ENCODE measurements around the gene CCNL1. TPM values are rescaled to one million over a fixed set of nuclear protein-coding genes. Genes with fewer than 3 reads are reported as not detected.

Gene CCNL1
- total RNA-seq, 6 donors from 2014 or later: 118 to 344 (median 246) TPM

DNA sequence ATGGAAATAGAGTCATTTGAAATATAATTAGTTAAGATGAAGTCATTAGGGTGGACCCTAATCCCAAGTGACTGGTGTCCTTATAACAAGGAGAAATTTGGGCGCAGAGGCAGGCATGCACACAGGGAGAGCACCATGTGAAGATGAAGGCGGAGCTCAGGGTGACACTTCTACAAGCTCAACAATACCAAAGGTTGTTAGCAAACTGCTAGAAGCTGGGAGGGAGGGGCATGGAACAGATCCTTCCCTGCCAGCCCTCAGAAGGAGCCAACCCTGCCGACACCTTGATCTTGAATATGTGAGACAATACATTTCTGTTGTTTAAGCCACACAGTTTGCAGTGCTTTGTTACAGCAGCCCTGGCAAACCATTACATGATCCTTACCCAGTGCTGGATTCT lies 57.8 kb downstream of the CCNL1 start:
- peaks cover 0 to 7% (median 6%) of the 10 kb centered on the region in 4 donors for H3K4me1 ChIP-seq
- WGBS, 2 donors: 96% methylated on average over 3 of the region's 3 CpGs
- no peak overlapping the region for H3K4me3 ChIP-seq
- H3K36me3 ChIP-seq: no peaks in the 10 kb centered on the region
- DNase-seq: no peak
- H3K9me3 ChIP-seq: no peaks in the 10 kb centered on the region
- no peak overlapping the region for H3K27ac ChIP-seq
- no peaks in the 10 kb centered on the region for H3K27me3 ChIP-seq
- TF ChIP-seq POLR2A (IDR thresholded peaks at IDR 0.05) (no peak), POLR2AphosphoS5 (IDR thresholded peaks at IDR 0.05) (no peak), EP300 (IDR thresholded peaks at IDR 0.05) (no peak)
- TF ChIP-seq, protein P1, sequence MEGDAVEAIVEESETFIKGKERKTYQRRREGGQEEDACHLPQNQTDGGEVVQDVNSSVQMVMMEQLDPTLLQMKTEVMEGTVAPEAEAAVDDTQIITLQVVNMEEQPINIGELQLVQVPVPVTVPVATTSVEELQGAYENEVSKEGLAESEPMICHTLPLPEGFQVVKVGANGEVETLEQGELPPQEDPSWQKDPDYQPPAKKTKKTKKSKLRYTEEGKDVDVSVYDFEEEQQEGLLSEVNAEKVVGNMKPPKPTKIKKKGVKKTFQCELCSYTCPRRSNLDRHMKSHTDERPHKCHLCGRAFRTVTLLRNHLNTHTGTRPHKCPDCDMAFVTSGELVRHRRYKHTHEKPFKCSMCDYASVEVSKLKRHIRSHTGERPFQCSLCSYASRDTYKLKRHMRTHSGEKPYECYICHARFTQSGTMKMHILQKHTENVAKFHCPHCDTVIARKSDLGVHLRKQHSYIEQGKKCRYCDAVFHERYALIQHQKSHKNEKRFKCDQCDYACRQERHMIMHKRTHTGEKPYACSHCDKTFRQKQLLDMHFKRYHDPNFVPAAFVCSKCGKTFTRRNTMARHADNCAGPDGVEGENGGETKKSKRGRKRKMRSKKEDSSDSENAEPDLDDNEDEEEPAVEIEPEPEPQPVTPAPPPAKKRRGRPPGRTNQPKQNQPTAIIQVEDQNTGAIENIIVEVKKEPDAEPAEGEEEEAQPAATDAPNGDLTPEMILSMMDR (IDR thresholded peaks at IDR 0.05): no peak
- ATAC-seq (ENCODE audit: low FRiP score in 2 of 2): no peak

DNA sequence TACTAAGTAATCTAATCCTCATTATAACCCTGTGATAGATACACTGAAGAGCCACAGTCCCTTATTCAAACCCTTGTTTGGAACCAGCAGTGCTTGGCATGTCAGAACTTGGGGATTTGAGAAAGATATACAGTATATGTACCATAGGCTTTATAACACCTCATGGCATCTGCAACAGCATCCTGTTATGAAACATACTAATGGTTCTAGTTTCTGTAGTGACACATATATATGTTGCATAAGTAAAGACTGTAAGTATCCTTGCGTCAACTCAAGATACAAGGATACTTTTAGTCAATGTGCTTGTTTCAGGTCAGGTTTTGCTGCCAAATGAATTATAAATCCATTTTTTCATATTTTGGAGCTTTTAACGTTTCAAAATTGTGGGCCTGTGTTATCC lies 58.5 kb downstream of the CCNL1 start:
- Histone ChIP-seq H3K27ac (no peak overlapping the region), H3K4me1 (peaks cover 0 to 7% (median 6%) of the 10 kb centered on the region in 4 donors), H3K4me3 (no peak overlapping the region), H3K27me3 (no peaks in the 10 kb centered on the region), H3K36me3 (no peaks in the 10 kb centered on the region), H3K9me3 (no peaks in the 10 kb centered on the region)
- WGBS, 2 donors: 86 to 92% methylated on average over 2 of the region's 2 CpGs
- DNase-seq (no peak), ATAC-seq (ENCODE audit: low FRiP score in 2 of 2) (no peak)
- no peak for TF ChIP-seq EP300 (IDR thresholded peaks at IDR 0.05)
- TF ChIP-seq, protein P1 (IDR thresholded peaks at IDR 0.05): no peak
- TF ChIP-seq POLR2A (IDR thresholded peaks at IDR 0.05): no peak
- no peak for TF ChIP-seq POLR2AphosphoS5 (IDR thresholded peaks at IDR 0.05)

DNA sequence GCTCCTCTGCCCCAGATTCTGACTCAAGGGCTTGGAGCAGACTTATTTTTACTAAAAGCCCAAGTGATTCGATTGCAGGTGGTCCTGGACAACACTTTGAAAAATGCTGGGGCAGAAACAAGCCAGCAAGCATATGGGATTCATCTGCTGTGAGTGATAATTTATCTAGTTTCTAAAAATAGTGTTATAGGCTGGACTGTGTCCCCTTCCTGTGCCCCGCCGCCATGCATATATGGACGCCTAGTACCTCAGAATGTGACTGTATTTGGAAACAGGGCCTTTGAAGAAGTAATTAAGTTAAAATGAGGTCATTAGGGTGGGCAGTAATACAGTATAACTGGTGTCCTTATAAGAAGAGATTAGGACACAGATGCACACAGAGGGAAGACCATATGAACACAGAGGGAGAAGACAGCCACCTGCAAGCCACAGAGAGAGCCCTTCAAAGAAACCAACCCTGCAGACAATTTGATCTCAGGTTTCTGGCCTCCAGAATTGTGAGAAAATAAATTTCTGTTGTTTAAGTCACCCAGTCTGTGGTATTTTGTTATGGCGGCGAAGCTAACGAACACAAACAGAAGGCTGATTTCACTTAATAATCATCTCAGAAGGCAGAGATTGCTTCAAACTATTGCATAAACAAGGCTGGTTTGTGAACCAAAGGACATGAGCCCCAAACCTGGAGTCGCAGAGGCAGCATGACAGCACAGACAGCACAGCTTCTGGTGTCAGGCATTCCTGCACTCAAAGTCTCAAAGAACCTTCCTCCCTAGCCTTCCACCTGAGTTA lies 59.1 kb downstream of the CCNL1 start:
- ATAC-seq (ENCODE audit: low FRiP score in 2 of 2) (no peak), DNase-seq (no peak)
- Histone ChIP-seq H3K4me3 (no peak overlapping the region), H3K27ac (no peak overlapping the region), H3K9me3 (no peaks in the 10 kb centered on the region), H3K36me3 (no peaks in the 10 kb centered on the region), H3K4me1 (peaks cover 0 to 7% (median 6%) of the 10 kb centered on the region in 4 donors), H3K27me3 (no peaks in the 10 kb centered on the region)
- 80 to 85% methylated on average over 8 of the region's 8 CpGs for WGBS, 2 donors
- TF ChIP-seq POLR2A (IDR thresholded peaks at IDR 0.05) (no peak), POLR2AphosphoS5 (IDR thresholded peaks at IDR 0.05) (no peak), EP300 (IDR thresholded peaks at IDR 0.05) (no peak)
- TF ChIP-seq, protein P1 (IDR thresholded peaks at IDR 0.05): no peak

DNA sequence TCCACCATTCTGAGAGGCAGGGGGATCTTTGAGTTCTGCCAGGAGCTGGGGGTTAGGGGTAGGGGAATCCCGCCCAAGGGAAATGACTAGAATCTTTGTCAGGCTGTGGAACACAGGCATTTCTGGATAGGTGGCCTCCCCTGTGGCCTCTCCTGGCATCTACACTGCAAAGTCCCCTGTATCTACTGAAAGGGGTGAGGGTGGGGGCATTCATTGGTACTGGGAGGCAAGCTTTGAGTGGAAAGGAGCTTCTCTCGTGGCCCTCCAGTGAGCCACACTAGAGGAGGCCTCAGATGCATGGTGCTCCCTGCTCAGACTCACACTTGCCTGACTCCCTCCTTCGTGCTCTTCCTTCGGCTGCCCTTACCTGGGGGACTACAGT lies 59.9 kb downstream of the CCNL1 start:
- no peak overlapping the region for H3K4me3 ChIP-seq
- WGBS, 2 donors: 94 to 96% methylated on average over 4 of the region's 4 CpGs
- ATAC-seq (ENCODE audit: low FRiP score in 2 of 2) (no peak), DNase-seq (no peak)
- no peaks in the 10 kb centered on the region for H3K27me3 ChIP-seq
- TF ChIP-seq, protein P1 (IDR thresholded peaks at IDR 0.05): no peak
- TF ChIP-seq POLR2A (IDR thresholded peaks at IDR 0.05) (no peak), POLR2AphosphoS5 (IDR thresholded peaks at IDR 0.05) (no peak)
- peaks cover 0 to 7% (median 6%) of the 10 kb centered on the region in 4 donors for H3K4me1 ChIP-seq
- H3K27ac ChIP-seq: no peak overlapping the region
- no peaks in the 10 kb centered on the region for H3K9me3 ChIP-seq
- no peaks in the 10 kb centered on the region for H3K36me3 ChIP-seq

All from upper lobe of left lung (tissue), 6 donors.